Measurements from ENCODE around the gene NOL6. TPM values are rescaled to one million over a fixed set of nuclear protein-coding genes. Genes with fewer than 3 reads are reported as not detected.
"Not testable (repeated sequence)": the region's sequence is repeated elsewhere in the genome, so short reads cannot be mapped to it uniquely, and the experiment has no call there.

NOL6 gene
- polyA plus RNA-seq, 1 donor (not counting 4 experiments of a cell fraction or from before 2014, with no cell fraction given), result 63.6 TPM

GRCh38 chr9:33489066-33489465, 15.3 kb upstream of the NOL6 start:
- FAIRE-seq (no peak), DNase-seq (ENCODE audit: low read depth, low spot score) (no peak)
- Histone ChIP-seq H4K20me1 (ENCODE audit: control insufficient read depth, extremely low read depth, insufficient read depth, low read length) (no peaks in the 10 kb centered on the region), H2AFZ (ENCODE audit: control insufficient read depth, low read length) (no peak overlapping the region), H3K9me3 (ENCODE audit: control insufficient read depth, low read depth, low read length) (no peaks in the 10 kb centered on the region), H3K4me3 (ENCODE audit: control insufficient read depth in 2 of 3, extremely low read depth in 1 of 3, insufficient read depth in 2 of 3, low read depth in 1 of 3, low read length in 3 of 3) (no peak overlapping the region), H3K4me2 (ENCODE audit: control insufficient read depth, extremely low read depth, insufficient read depth, low read depth, low read length) (no peak overlapping the region), H3K9ac (ENCODE audit: control insufficient read depth, extremely low read depth, insufficient read depth, low read length) (no peak overlapping the region), H3K4me1 (ENCODE audit: control insufficient read depth, extremely low read depth, insufficient read depth, low read length) (no peaks in the 10 kb centered on the region), H3K79me2 (ENCODE audit: control insufficient read depth, insufficient read depth, low read length) (no peaks in the 10 kb centered on the region), H3K36me3 (ENCODE audit: control insufficient read depth in 2 of 2, extremely low read depth in 1 of 2, insufficient read depth in 2 of 2, low read length in 2 of 2) (no peaks in the 10 kb centered on the region), H3K9me1 (ENCODE audit: control insufficient read depth, extremely low read depth, insufficient read depth, low read length) (no peaks in the 10 kb centered on the region), H3K27ac (ENCODE audit: control insufficient read depth, insufficient read depth, low read length) (no peak overlapping the region), H3K27me3 (ENCODE audit: control insufficient read depth, extremely low read depth, insufficient read depth, low read length) (no peaks in the 10 kb centered on the region)
- TF ChIP-seq CTCF (optimal IDR thresholded peaks at IDR 0.05 in 1 of 3, IDR thresholded peaks at IDR 0.05 in 1 of 3, conservative IDR thresholded peaks at IDR 0.05 in 1 of 3; ENCODE audit: extremely low read depth in 1 of 3, insufficient read depth in 2 of 3, low read length in 3 of 3) (no peak), EZH2 (IDR thresholded peaks at IDR 0.05; ENCODE audit: low read length) (no peak)
- dilution Hi-C loops (cut with MboI; ENCODE audit: extremely low pct_ligation_motif_present, low sequenced_read_pairs), result no loop called here

- H3K4me1 ChIP-seq (ENCODE audit: control insufficient read depth, extremely low read depth, insufficient read depth, low read length); H3K4me3 ChIP-seq (ENCODE audit: control insufficient read depth in 2 of 3, extremely low read depth in 1 of 3, insufficient read depth in 2 of 3, low read depth in 1 of 3, low read length in 3 of 3); H3K27me3 ChIP-seq (ENCODE audit: control insufficient read depth, extremely low read depth, insufficient read depth, low read length); H3K36me3 ChIP-seq (ENCODE audit: control insufficient read depth in 2 of 2, extremely low read depth in 1 of 2, insufficient read depth in 2 of 2, low read length in 2 of 2); H2AFZ ChIP-seq (ENCODE audit: control insufficient read depth, low read length); H3K79me2 ChIP-seq (ENCODE audit: control insufficient read depth, insufficient read depth, low read length); FAIRE-seq; H3K4me2 ChIP-seq (ENCODE audit: control insufficient read depth, extremely low read depth, insufficient read depth, low read depth, low read length); H3K9me3 ChIP-seq (ENCODE audit: control insufficient read depth, low read depth, low read length); DNase-seq (ENCODE audit: low read depth, low spot score); H3K9ac ChIP-seq (ENCODE audit: control insufficient read depth, extremely low read depth, insufficient read depth, low read length); H4K20me1 ChIP-seq (ENCODE audit: control insufficient read depth, extremely low read depth, insufficient read depth, low read length); H3K27ac ChIP-seq (ENCODE audit: control insufficient read depth, insufficient read depth, low read length); H3K9me1 ChIP-seq (ENCODE audit: control insufficient read depth, extremely low read depth, insufficient read depth, low read length); dilution Hi-C loops (cut with MboI; ENCODE audit: extremely low pct_ligation_motif_present, low sequenced_read_pairs): not testable (repeated sequence)
These were observed 11.6 kb upstream of the NOL6 start for GRCh38 chr9:33485312-33485711.

- no peak for FAIRE-seq
- dilution Hi-C loops (cut with MboI; ENCODE audit: extremely low pct_ligation_motif_present, low sequenced_read_pairs), result no loop called here
These were observed 7.3 kb upstream of the NOL6 start for GRCh38 chr9:33480976-33481375.

More at GRCh38 chr9:33480976-33481375, 7.3 kb upstream of the NOL6 start:
- Histone ChIP-seq H2AFZ (ENCODE audit: control insufficient read depth, low read length) (no peak overlapping the region), H3K27me3 (ENCODE audit: control insufficient read depth, extremely low read depth, insufficient read depth, low read length) (no peaks in the 10 kb centered on the region), H3K4me2 (ENCODE audit: control insufficient read depth, extremely low read depth, insufficient read depth, low read depth, low read length) (no peak overlapping the region), H4K20me1 (ENCODE audit: control insufficient read depth, extremely low read depth, insufficient read depth, low read length) (no peaks in the 10 kb centered on the region), H3K9me3 (ENCODE audit: control insufficient read depth, low read depth, low read length) (no peaks in the 10 kb centered on the region), H3K27ac (ENCODE audit: control insufficient read depth, insufficient read depth, low read length) (no peak overlapping the region), H3K36me3 (ENCODE audit: control insufficient read depth in 2 of 2, extremely low read depth in 1 of 2, insufficient read depth in 2 of 2, low read length in 2 of 2) (no peaks in the 10 kb centered on the region), H3K4me3 (ENCODE audit: control insufficient read depth in 2 of 3, extremely low read depth in 1 of 3, insufficient read depth in 2 of 3, low read depth in 1 of 3, low read length in 3 of 3) (no peak overlapping the region), H3K9ac (ENCODE audit: control insufficient read depth, extremely low read depth, insufficient read depth, low read length) (no peak overlapping the region), H3K4me1 (ENCODE audit: control insufficient read depth, extremely low read depth, insufficient read depth, low read length) (no peaks in the 10 kb centered on the region), H3K79me2 (ENCODE audit: control insufficient read depth, insufficient read depth, low read length) (no peaks in the 10 kb centered on the region), H3K9me1 (ENCODE audit: control insufficient read depth, extremely low read depth, insufficient read depth, low read length) (no peaks in the 10 kb centered on the region)
- DNase-seq (ENCODE audit: low read depth, low spot score), result no peak
- TF ChIP-seq EZH2 (IDR thresholded peaks at IDR 0.05; ENCODE audit: low read length), result no peak
- no peak for TF ChIP-seq CTCF (optimal IDR thresholded peaks at IDR 0.05 in 1 of 3, IDR thresholded peaks at IDR 0.05 in 1 of 3, conservative IDR thresholded peaks at IDR 0.05 in 1 of 3; ENCODE audit: extremely low read depth in 1 of 3, insufficient read depth in 2 of 3, low read length in 3 of 3)
